ENCODE data around the gene PROZ. TPM values are rescaled to one million over a fixed set of nuclear protein-coding genes. Genes with fewer than 3 reads are reported as not detected.

PROZ gene
- total RNA-seq, result not detected in 2 replicates
- total RNA-seq (2013), result not detected
- not detected in 2 replicates for polyA plus RNA-seq
- polyA minus RNA-seq, result not detected in 2 replicates

GRCh38 chr13:113157929-113158747, at the start of gene PROZ:
Gene PROZ, plus strand, starts transcription at chr13:113158648. Its CDS starts 13 bp downstream, at chr13:113158661.
- H3K4me3 Mint-ChIP-seq, result no peak within 1 kb of the TSS

More at GRCh38 chr13:113157929-113158747, at the start of gene PROZ:
- Mint-ChIP-seq H3K27me3 (peaks cover 4% of the 10 kb centered on the region), H3K27ac (no peak within 1 kb of the TSS), H3K9me3 (ENCODE audit: insufficient read depth) (peaks cover 3% of the 10 kb centered on the region), H3K4me1 (peaks cover 13% of the 10 kb centered on the region)
- no peak within 1 kb of the TSS for H3K9ac ChIP-seq (ENCODE audit: low read length)
- ChIA-PET CTCF (no interaction called here), POLR2A (no interaction called here)
- no peak within 1 kb of the TSS for H3K27ac ChIP-seq (ENCODE audit: low read length in 2 of 2)
- H2AFZ ChIP-seq (ENCODE audit: insufficient read depth, low read depth, low read length, poor library complexity, severe bottlenecking), result no peak within 1 kb of the TSS
- TF ChIP-seq EZH2 (IDR thresholded peaks at IDR 0.05; ENCODE audit: borderline replicate concordance, insufficient read depth, low read depth, low read length, poor library complexity, severe bottlenecking) (no peak), CTCF (IDR thresholded peaks at IDR 0.05) (no peak)
- 79% methylated on average over 16 of the region's 16 CpGs for WGBS (ENCODE audit: insufficient coverage)
- peaks cover 0 to 11% (median 0%) of the 10 kb centered on the region in 3 donors for H3K9me3 ChIP-seq (ENCODE audit: control extremely low read depth in 1 of 3, control insufficient read depth in 2 of 3, insufficient read depth in 1 of 3, low read length in 2 of 3)
- peaks cover 4 to 20% of the 10 kb centered on the region in 2 donors for H3K4me1 ChIP-seq (ENCODE audit: control insufficient read depth in 2 of 2, insufficient read depth in 2 of 2, low read length in 2 of 2)
- peaks cover 0 to 38% (median 3%) of the 10 kb centered on the region in 4 experiments for H3K27me3 ChIP-seq (replicated peaks in 1 of 4; ENCODE audit: control extremely low read depth in 1 of 4, control insufficient read depth in 3 of 4, insufficient read depth in 4 of 4, low read length in 3 of 4)
- no peaks in the 10 kb centered on the region for H3K79me2 ChIP-seq (ENCODE audit: control insufficient read depth, insufficient read depth, low read length)
- ATAC-seq (ENCODE audit: low read depth) (no peak), DNase-seq (no peak)
- intact Hi-C loops (cut with micrococcal nuclease), result no loop called here
- no peaks in the 10 kb centered on the region for H3K36me3 ChIP-seq (replicated peaks in 1 of 2; ENCODE audit: control extremely low read depth in 1 of 2, control insufficient read depth in 1 of 2, extremely low read depth in 1 of 2, insufficient read depth in 2 of 2, low read length in 1 of 2)
- H3K4me2 ChIP-seq (replicated peaks; ENCODE audit: low read depth, low read length, poor library complexity, severe bottlenecking), result no peak within 1 kb of the TSS
- no peaks in the 10 kb centered on the region for H4K20me1 ChIP-seq (ENCODE audit: control insufficient read depth, insufficient read depth, low read length, poor library complexity, severe bottlenecking)
- no peak within 1 kb of the TSS for H3K4me3 ChIP-seq (ENCODE audit: control extremely low read depth in 1 of 5, extremely low read depth in 1 of 5, insufficient read depth in 1 of 5, low read depth in 2 of 5, low read length in 4 of 5)
